ENCODE results near the gene KCTD17. TPM values are rescaled to one million over a fixed set of nuclear protein-coding genes. Genes with fewer than 3 reads are reported as not detected.

Gene KCTD17
- total and polyA plus RNA-seq, 2 of the 13 experiments (the other 11 are each of a cell fraction or from before 2014, with no cell fraction given), result 5.3 to 11.7 TPM

GRCh38 chr22:37018815-37019308 lies 32.7 kb upstream of the KCTD17 start (continued):
- TF ChIP-seq ZNF503 (CRISPR knock-in tag; IDR thresholded peaks at IDR 0.05) (no peak), ZNF530 (CRISPR knock-in tag; IDR thresholded peaks at IDR 0.05; ENCODE audit: low read depth) (peak; percentile 32; the same call in 1 of the 2 replicates), SKIL (CRISPR knock-in tag; IDR thresholded peaks at IDR 0.05; ENCODE audit: borderline replicate concordance) (0 out of 2 replicates have a peak, but pooled peaks have one; percentile 24), DPF2 (CRISPR knock-in tag; IDR thresholded peaks at IDR 0.05; ENCODE audit: borderline replicate concordance, low read depth) (no peak), BCLAF1 (IDR thresholded peaks at IDR 0.05) (no peak), TFDP2 (CRISPR knock-in tag; IDR thresholded peaks at IDR 0.05) (no peak), ZNF333 (CRISPR knock-in tag; IDR thresholded peaks at IDR 0.05; ENCODE audit: borderline replicate concordance) (no peak), ZNF609 (CRISPR knock-in tag; IDR thresholded peaks at IDR 0.05; ENCODE audit: borderline replicate concordance) (peak; percentile 39; the same call in 1 of the 2 replicates), ZNF33B (CRISPR knock-in tag; IDR thresholded peaks at IDR 0.05) (no peak), POLR2AphosphoS2 (IDR thresholded peaks at IDR 0.05; ENCODE audit: low read depth, low read length) (no peak), GPN1 (CRISPR knock-in tag; IDR thresholded peaks at IDR 0.05; ENCODE audit: borderline replicate concordance) (no peak), ZNF580 (CRISPR knock-in tag; IDR thresholded peaks at IDR 0.05; ENCODE audit: borderline replicate concordance, low read depth) (no peak), TSC22D2 (CRISPR knock-in tag; IDR thresholded peaks at IDR 0.05; ENCODE audit: borderline replicate concordance) (no peak)
